Measurements from ENCODE around the gene QRICH2. TPM values are rescaled to one million over a fixed set of nuclear protein-coding genes. Genes with fewer than 3 reads are reported as not detected.

Gene QRICH2
- total RNA-seq, 4 donors from 2014 or later, result 1.2 to 1.8 (median 1.6) TPM

DNA sequence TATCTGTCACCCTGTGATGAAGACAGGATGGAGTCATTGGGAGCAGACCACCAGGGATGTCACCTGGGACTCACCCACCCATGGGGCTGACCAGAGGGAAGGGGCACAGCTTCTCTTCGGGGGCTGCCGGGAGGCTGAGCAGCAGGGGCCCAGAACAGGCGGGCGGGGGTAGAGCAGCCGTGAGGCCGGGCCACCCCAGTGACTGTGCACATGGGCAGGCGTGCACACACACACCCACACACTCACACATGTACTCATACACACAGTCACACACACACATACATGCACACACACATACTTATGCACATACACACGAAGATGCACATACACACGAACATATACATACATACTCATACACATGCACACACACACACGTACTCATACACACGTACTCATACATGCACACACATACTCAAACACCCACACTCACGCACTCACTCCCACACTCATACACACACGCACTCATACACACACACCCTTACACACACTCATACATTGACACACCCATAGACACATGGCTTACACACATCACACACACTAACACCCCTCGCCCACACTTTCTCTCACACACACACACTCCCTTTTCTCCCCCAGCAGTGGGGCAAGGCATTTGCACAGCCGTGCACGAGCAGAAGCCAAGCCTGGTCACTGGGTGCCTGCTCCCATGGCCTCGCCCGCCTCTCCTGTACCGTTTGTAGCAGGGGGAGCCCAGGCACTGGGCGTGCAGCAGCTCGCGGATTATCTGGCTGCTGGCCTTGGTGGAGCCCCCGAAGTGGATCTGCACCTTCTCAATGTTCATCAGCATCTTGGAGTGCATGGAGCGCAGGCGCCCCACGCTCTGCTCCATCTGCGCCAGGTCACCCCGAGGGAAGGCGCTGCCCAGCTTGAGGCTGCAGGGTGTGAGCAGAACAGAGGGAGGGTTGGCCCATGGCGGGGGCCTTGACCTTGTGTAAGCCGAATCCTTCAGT, 30.5 kb downstream of the QRICH2 start:
- TF ChIP-seq, protein P1, sequence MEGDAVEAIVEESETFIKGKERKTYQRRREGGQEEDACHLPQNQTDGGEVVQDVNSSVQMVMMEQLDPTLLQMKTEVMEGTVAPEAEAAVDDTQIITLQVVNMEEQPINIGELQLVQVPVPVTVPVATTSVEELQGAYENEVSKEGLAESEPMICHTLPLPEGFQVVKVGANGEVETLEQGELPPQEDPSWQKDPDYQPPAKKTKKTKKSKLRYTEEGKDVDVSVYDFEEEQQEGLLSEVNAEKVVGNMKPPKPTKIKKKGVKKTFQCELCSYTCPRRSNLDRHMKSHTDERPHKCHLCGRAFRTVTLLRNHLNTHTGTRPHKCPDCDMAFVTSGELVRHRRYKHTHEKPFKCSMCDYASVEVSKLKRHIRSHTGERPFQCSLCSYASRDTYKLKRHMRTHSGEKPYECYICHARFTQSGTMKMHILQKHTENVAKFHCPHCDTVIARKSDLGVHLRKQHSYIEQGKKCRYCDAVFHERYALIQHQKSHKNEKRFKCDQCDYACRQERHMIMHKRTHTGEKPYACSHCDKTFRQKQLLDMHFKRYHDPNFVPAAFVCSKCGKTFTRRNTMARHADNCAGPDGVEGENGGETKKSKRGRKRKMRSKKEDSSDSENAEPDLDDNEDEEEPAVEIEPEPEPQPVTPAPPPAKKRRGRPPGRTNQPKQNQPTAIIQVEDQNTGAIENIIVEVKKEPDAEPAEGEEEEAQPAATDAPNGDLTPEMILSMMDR (IDR thresholded peaks at IDR 0.05), result no peak
- DNase-seq (ENCODE audit: low spot score) (no peak), ATAC-seq (ENCODE audit: low FRiP score) (no peak)

DNA sequence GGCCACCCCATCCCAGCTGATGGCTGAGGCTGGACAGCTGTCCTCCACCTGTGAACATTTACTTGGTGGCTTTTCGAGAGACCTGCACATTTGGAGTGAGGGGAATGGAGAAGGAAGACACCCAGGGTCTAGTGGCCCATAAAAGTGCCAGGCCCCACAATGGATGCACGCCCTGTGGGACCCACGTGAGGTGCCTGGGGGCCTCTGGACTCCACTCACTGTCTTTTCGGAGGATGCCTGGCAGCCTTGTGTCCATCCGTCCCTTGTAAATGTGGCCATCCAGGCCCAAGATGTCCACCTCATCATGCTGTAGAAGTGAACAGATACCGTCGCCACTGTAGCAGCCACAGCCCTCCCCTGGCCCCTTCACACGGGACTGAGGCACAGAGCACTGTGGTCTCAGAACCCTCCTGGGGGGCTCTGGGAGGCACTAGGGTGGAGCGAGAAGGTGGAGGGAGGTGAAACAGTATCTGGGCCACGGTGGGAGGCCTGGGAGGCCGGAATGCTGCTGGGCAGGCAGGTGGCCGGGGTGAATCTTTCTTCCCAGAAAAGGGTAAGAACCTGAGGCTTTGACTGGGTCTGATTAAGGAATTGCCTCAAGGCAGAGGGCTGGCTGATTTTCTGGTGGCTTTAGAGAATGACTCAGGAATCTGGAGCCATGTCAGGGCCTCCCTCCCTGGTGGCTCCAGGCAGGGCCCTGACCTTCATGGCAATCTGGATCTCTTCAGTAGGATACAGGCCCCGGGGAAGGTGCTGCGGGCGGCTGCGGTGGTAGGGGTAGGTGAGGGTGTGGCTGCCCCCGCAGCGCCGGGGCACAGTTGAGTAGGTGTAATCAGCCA, 31.4 kb downstream of the QRICH2 start:
- no peak for DNase-seq (ENCODE audit: low spot score)
- TF ChIP-seq, protein P1 (IDR thresholded peaks at IDR 0.05), result no peak

DNA sequence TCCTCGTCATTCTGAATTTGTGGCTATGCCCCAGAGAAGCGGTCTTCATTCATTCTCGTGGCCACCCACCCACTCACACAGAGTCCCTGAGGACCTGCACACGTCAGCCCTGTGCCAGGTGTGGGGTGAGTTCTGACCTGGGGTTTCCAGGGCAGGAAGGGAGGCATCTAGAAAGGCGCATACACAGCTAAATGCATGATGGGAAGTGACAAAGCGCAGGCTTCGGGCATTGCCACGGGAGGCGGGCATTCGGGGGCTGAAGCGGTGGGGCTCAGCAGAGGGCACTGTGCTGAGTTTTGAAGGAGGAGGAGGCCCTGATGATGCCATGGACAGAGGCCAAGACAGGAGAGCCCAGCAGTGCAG, 32.0 kb downstream of the QRICH2 start:
- TF ChIP-seq, protein P1 (IDR thresholded peaks at IDR 0.05), result no peak
- ATAC-seq (ENCODE audit: low FRiP score) (no peak), DNase-seq (ENCODE audit: low spot score) (no peak)

More for the DNA sequence above, 31.4 kb downstream of the QRICH2 start:
- no peak for ATAC-seq (ENCODE audit: low FRiP score)

DNA sequence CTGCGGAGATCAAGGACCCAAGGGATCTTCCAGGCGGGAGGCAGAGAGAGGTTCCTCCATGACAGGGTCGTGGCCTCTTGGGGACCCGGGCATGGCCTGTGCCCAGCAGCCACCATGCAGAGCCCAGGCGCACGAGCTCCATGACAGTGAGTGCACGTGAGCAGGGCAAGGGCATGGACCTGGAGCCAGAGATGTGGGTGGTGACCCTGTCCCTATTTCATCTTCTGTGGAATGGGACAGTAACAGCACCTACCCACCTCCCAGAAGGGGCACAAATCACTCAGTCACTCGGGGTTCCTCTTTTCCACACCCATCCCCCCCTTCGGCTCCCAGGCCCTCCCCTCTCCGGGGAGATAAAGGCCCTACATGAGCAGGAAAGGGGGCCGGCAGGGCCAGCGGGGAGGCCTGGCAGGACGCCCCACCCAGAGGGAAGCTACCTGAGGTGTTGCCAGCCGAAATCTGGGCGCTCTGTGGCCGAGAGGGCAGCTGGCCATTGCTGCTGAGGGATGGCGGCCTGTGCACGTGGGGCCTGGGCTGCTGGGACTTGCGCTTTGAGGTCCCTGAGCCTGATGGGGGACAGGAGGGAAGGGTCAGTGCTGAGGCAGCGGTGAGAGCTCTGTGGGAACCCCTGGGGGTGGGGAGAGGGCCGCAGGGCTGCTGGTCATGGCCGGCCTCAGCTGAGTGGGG, 32.6 kb downstream of the QRICH2 start:
- no peak for ATAC-seq (ENCODE audit: low FRiP score)
- TF ChIP-seq, protein P1 (IDR thresholded peaks at IDR 0.05), result no peak
- DNase-seq (ENCODE audit: low spot score), result no peak

DNA sequence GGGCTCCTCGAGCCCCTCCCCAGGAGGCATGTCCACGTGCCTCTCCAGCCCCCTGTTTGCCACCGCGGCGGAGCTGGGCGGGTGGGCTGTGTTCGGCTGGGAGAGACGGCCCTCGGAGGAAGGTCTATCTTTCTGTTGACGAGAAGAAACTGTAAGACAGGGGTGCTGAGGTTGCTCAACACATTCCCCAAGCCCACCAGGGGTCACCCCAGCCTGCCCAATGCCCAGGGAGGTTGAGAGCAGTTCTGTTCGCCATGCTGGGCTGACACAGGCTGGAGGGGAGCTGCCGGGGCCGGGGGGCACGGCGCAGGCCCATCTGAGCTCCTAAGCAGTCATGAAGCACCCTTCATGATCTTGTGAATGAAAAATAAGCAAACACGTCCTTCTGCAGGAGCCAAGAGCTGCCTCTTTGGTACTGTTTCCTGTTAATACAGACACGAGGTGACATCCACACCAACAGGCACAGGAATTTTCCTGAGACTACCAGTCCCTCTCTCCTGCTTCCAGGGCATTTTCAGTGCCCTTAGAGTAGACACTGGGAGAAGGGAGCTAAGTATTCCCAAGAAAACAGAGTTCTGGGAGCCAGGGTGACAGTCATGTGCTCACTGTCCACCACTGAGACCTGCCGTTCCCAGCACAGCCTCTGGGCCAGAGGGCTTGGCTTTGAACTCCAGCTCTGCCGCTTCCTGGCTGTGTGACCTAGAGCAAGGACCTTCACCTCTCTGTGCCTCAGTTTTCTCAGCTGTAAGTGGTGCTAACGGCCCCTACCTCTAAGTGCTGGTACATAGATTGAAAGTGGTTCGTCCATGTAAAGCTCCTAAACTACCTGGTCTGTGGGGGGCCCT, 33.7 kb downstream of the QRICH2 start:
- ATAC-seq (ENCODE audit: low FRiP score) (no peak), DNase-seq (ENCODE audit: low spot score) (no peak)
- TF ChIP-seq, protein P1 (IDR thresholded peaks at IDR 0.05), result no peak

Data from omental fat pad (tissue), 4 donors.